HG02759 (cell line): ENCODE results near the gene ANO6.
"Not testable (repeated sequence)": the region's sequence is repeated elsewhere in the genome, so short reads cannot be mapped to it uniquely, and the experiment has no call there.

ENCODE experiments used
- ATAC-seq: cut with Tn5 transposase; IDR thresholded peaks from one replicate; pipeline ENCODE4 v1.9.1; 2021; ENCODE audit warnings: mild to moderate bottlenecking, moderate library complexity; ENCODE audit not compliant: unreplicated experiment

The ANO6 gene

GRCh38 chr12:45235087-45236025, 19.5 kb downstream of the ANO6 start:
- no peak for ATAC-seq

GRCh38 chr12:45236383-45236782, 20.5 kb downstream of the ANO6 start:
- not testable (repeated sequence) for ATAC-seq

- no peak for ATAC-seq
These were observed 26.3 kb downstream of the ANO6 start for GRCh38 chr12:45242180-45242579.

GRCh38 chr12:45243963-45244362, 28.1 kb downstream of the ANO6 start:
- no peak for ATAC-seq

- peak; percentile 91 for ATAC-seq
These were observed 28.9 kb downstream of the ANO6 start for GRCh38 chr12:45244561-45245343.

GRCh38 chr12:45246236-45246635, 30.3 kb downstream of the ANO6 start:
- no peak for ATAC-seq

- no peak for ATAC-seq
These were observed 31.7 kb downstream of the ANO6 start for GRCh38 chr12:45247589-45247988.

GRCh38 chr12:45248095-45248494, 32.2 kb downstream of the ANO6 start:
- no peak for ATAC-seq

GRCh38 chr12:45254254-45254653, 38.4 kb downstream of the ANO6 start:
- ATAC-seq: no peak

- ATAC-seq: no peak
These were observed 40.8 kb downstream of the ANO6 start for GRCh38 chr12:45256721-45257120.

GRCh38 chr12:45257185-45257930, 41.5 kb downstream of the ANO6 start:
- peak; percentile 77 for ATAC-seq

- ATAC-seq: no peak
These were observed 43.8 kb downstream of the ANO6 start for GRCh38 chr12:45259675-45260074.

GRCh38 chr12:45260104-45260815, 44.4 kb downstream of the ANO6 start:
- no peak for ATAC-seq

GRCh38 chr12:45260854-45261253, 45.0 kb downstream of the ANO6 start:
- ATAC-seq: no peak

- ATAC-seq: not testable (repeated sequence)
These were observed 46.3 kb downstream of the ANO6 start for GRCh38 chr12:45262185-45262584.

GRCh38 chr12:45263587-45263986, 47.7 kb downstream of the ANO6 start:
- no peak for ATAC-seq

- peak; percentile 76 for ATAC-seq
These were observed 52.9 kb downstream of the ANO6 start for GRCh38 chr12:45268672-45269411.

- no peak for ATAC-seq
These were observed 53.5 kb downstream of the ANO6 start for GRCh38 chr12:45269412-45269751.

- no peak for ATAC-seq
These were observed 55.1 kb downstream of the ANO6 start for GRCh38 chr12:45270951-45271350.

GRCh38 chr12:45273717-45274271, 57.9 kb downstream of the ANO6 start:
- ATAC-seq: no peak
